ENCODE measurements around the gene CHD9NB.

CHD9NB gene

GRCh38 chr16:53089434-53090285 is 37.0 kb upstream of the CHD9NB start:
- DNase-seq (ENCODE audit: low read depth): peak; percentile 70
- no peak for TF ChIP-seq CTCF (IDR thresholded peaks at IDR 0.05; ENCODE audit: low read length, missing control alignments)
- no peak overlapping the region for H3K4me3 ChIP-seq (replicated peaks; ENCODE audit: low read depth, low read length)

GRCh38 chr16:53087101-53087500 is 34.4 kb upstream of the CHD9NB start:
- no peak overlapping the region for H3K4me3 ChIP-seq (replicated peaks; ENCODE audit: low read depth, low read length)
- DNase-seq (ENCODE audit: low read depth): no peak
- no peak for TF ChIP-seq CTCF (IDR thresholded peaks at IDR 0.05; ENCODE audit: low read length, missing control alignments)

- no peak overlapping the region for H3K4me3 ChIP-seq (replicated peaks; ENCODE audit: low read depth, low read length)
- DNase-seq (ENCODE audit: low read depth): no peak
- TF ChIP-seq CTCF (IDR thresholded peaks at IDR 0.05; ENCODE audit: low read length, missing control alignments): no peak
Measured at GRCh38 chr16:53085931-53086421, 33.3 kb upstream of the CHD9NB start.

GRCh38 chr16:53085369-53085843 is 32.7 kb upstream of the CHD9NB start:
- DNase-seq (ENCODE audit: low read depth): peak; percentile 76
- no peak overlapping the region for H3K4me3 ChIP-seq (replicated peaks; ENCODE audit: low read depth, low read length)
- TF ChIP-seq CTCF (IDR thresholded peaks at IDR 0.05; ENCODE audit: low read length, missing control alignments): no peak

- TF ChIP-seq CTCF (IDR thresholded peaks at IDR 0.05; ENCODE audit: low read length, missing control alignments): no peak
- no peak for DNase-seq (ENCODE audit: low read depth)
- H3K4me3 ChIP-seq (replicated peaks; ENCODE audit: low read depth, low read length): no peak overlapping the region
Measured at GRCh38 chr16:53084746-53085334, 32.1 kb upstream of the CHD9NB start.

GRCh38 chr16:53084141-53084541 is 31.4 kb upstream of the CHD9NB start:
- H3K4me3 ChIP-seq (replicated peaks; ENCODE audit: low read depth, low read length): no peak overlapping the region
- no peak for DNase-seq (ENCODE audit: low read depth)
- no peak for TF ChIP-seq CTCF (IDR thresholded peaks at IDR 0.05; ENCODE audit: low read length, missing control alignments)

Data from fibroblast of pulmonary artery (primary cell).